Endothelial cell of umbilical vein (primary cell): ENCODE measurements around the gene RBMS2. TPM values are rescaled to one million over a fixed set of nuclear protein-coding genes. Genes with fewer than 3 reads are reported as not detected.
A peak's percentile ranks its signal among the peaks of the same experiment; 100 is the strongest.

Experiments
- BruUV-seq: library from RNA; stranded (reverse); fragments of 400-500 nt; replicated peaks from 2 replicates; lab custom pipeline; 2021; lab: Mats Ljungman, UMichigan
- CTCF ChIA-PET: fragments of 300-600, 350-600 bp; sonication (Branson Sonifier 250); formaldehyde crosslinking; loops from one replicate; lab custom pipeline; 2021; ENCODE audit warnings: antibody characterized with exemption, inconsistent platforms; lab: Charles Lee
- POLR2A ChIA-PET: fragments of 300-600, 350-600 bp; sonication (Branson Sonifier 250); formaldehyde crosslinking; loops from one replicate; lab custom pipeline; 2021; ENCODE audit warnings: antibody characterized with exemption, inconsistent platforms; lab: Charles Lee
- DNase-seq: peaks from one replicate; pipeline ENCODE4 v3.0.0-alpha.2; 2011; ENCODE audit warnings: low read depth, low spot score
- FAIRE-seq: peaks from 2 replicates; lab custom pipeline; 2011; peaks lifted over from hg19 to GRCh38; lab: Jason Lieb, UNC
- H2AFZ ChIP-seq: 2 replicates; pipeline ENCODE4 v1.6.0; 2012; ENCODE audit warnings: low read depth, low read length, control low read depth, inconsistent platforms
- H3K27ac ChIP-seq: 2 replicates; pipeline ENCODE4 v1.5.1; 2011; ENCODE audit warnings: low read depth, mild to moderate bottlenecking, control low read depth, low read length, moderate library complexity; ENCODE audit not compliant: insufficient read depth
- H3K27me3 ChIP-seq, 2 experiments: 2 replicates each; pipeline versions ENCODE4 v1.6.0 to v1.6.1; 2011; ENCODE audit warnings: low read length in 2 of 2, mixed read lengths in 1 of 2; ENCODE audit not compliant: control insufficient read depth in 2 of 2, insufficient read depth in 2 of 2
- H3K36me3 ChIP-seq, 2 experiments: 2 replicates in 1 of 2; 3 replicates in 1 of 2; pipeline ENCODE4 v1.5.1; 2011; ENCODE audit warnings: low read length in 2 of 2, mild to moderate bottlenecking in 1 of 2, moderate library complexity in 1 of 2; ENCODE audit not compliant: control insufficient read depth in 2 of 2, insufficient read depth in 2 of 2; ENCODE audit errors: extremely low read depth in 1 of 2
- H3K4me1 ChIP-seq: 3 replicates; pipeline ENCODE4 v1.5.1; 2011; ENCODE audit warnings: mild to moderate bottlenecking, low read length; ENCODE audit not compliant: control insufficient read depth, insufficient read depth; ENCODE audit errors: extremely low read depth
- H3K4me2 ChIP-seq: 2 replicates; pipeline ENCODE4 v1.6.1; 2011; ENCODE audit warnings: low read length, control low read depth, mixed read lengths; ENCODE audit not compliant: insufficient read depth
- H3K4me3 ChIP-seq, 3 experiments: fragments of 200-600 bp in 1 of 3; sonication (generic), shearing (Covaris generic) in 1 of 3; replicated peaks in 1 of 3; 2 replicates each; pipeline ENCODE4 v1.5.1; 2011 to 2016; ENCODE audit warnings: control low read depth in 3 of 3, low read length in 3 of 3, mild to moderate bottlenecking in 2 of 3, inconsistent platforms in 1 of 3, low read depth in 1 of 3, moderate library complexity in 1 of 3; ENCODE audit not compliant: insufficient read depth in 1 of 3
- H3K79me2 ChIP-seq: 2 replicates; pipeline ENCODE4 v1.6.0; 2012; ENCODE audit warnings: low read length, inconsistent platforms; ENCODE audit not compliant: control insufficient read depth, insufficient read depth
- H3K9ac ChIP-seq: replicated peaks from 2 replicates; pipeline ENCODE3; 2011; ENCODE audit warnings: low read length, control low read depth; ENCODE audit not compliant: insufficient read depth; ENCODE audit errors: extremely low read depth
- H3K9me1 ChIP-seq: replicated peaks from 3 replicates; pipeline ENCODE4 v1.6.0; 2011; ENCODE audit warnings: mild to moderate bottlenecking, low read length; ENCODE audit not compliant: control insufficient read depth, insufficient read depth; ENCODE audit errors: extremely low read depth
- H3K9me3 ChIP-seq: replicated peaks from 2 replicates; pipeline ENCODE4 v1.5.1; 2012; ENCODE audit warnings: low read length, inconsistent platforms; ENCODE audit not compliant: control insufficient read depth, insufficient read depth
- H4K20me1 ChIP-seq: replicated peaks from 2 replicates; pipeline ENCODE3; 2011; ENCODE audit warnings: mild to moderate bottlenecking, low read length; ENCODE audit not compliant: control insufficient read depth, insufficient read depth; ENCODE audit errors: extremely low read depth
- CTCF ChIP-seq, 2 donors: IDR thresholded peaks; 1 replicate in 1 of 2; 2 replicates in 1 of 2; pipeline ENCODE4 v1.5.1; 2011; ENCODE audit warnings: low read length in 2 of 2, mild to moderate bottlenecking in 2 of 2, moderate library complexity in 2 of 2, control low read depth in 1 of 2, inconsistent platforms in 1 of 2, low read depth in 1 of 2; ENCODE audit not compliant: insufficient read depth in 1 of 2; ENCODE audit errors: extremely low read depth in 1 of 2
- EZH2 ChIP-seq: IDR thresholded peaks from 2 replicates; pipeline ENCODE4 v1.6.1; 2012; ENCODE audit warnings: borderline replicate concordance, low read depth, mild to moderate bottlenecking, moderate library complexity, low read length, inconsistent platforms; ENCODE audit not compliant: severe bottlenecking
- FOS ChIP-seq: IDR thresholded peaks from 2 replicates; pipeline ENCODE4 v1.6.1; 2011; ENCODE audit warnings: mild to moderate bottlenecking, low read length, moderate library complexity, borderline replicate concordance; ENCODE audit not compliant: insufficient read depth
- GATA2 ChIP-seq: IDR thresholded peaks from 2 replicates; pipeline ENCODE4 v1.7.0; 2011; ENCODE audit warnings: low read depth, mild to moderate bottlenecking, moderate library complexity, mixed read lengths, low read length; ENCODE audit not compliant: insufficient read length, insufficient read depth
- JUN ChIP-seq: IDR thresholded peaks from 2 replicates; pipeline ENCODE4 v1.6.1; 2011; ENCODE audit warnings: borderline replicate concordance, low read depth; ENCODE audit not compliant: insufficient read length, insufficient read depth
- MAX ChIP-seq: IDR thresholded peaks from 2 replicates; pipeline ENCODE4 v1.6.1; 2011; ENCODE audit not compliant: insufficient read depth, insufficient read length
- MYC ChIP-seq: IDR thresholded peaks from one replicate; pipeline ENCODE4 v1.6.1; 2011; ENCODE audit warnings: mild to moderate bottlenecking, low read depth, low read length
- POLR2A ChIP-seq: IDR thresholded peaks from 2 replicates; pipeline ENCODE4 v1.6.1; 2012; ENCODE audit warnings: low read depth, mild to moderate bottlenecking, control low read depth, low read length
- POLR2AphosphoS5 ChIP-seq: IDR thresholded peaks from 2 replicates; pipeline ENCODE4 v1.6.1; 2012; ENCODE audit warnings: low read depth, mild to moderate bottlenecking, control low read depth, low read length, moderate library complexity; ENCODE audit not compliant: insufficient read depth
- dilution Hi-C: fragments of 300-500 bp; cut with MboI; formaldehyde crosslinking; loops from one replicate; pipeline ENCODE4 v1.15.0; 2019; ENCODE audit warnings: low sequenced_read_pairs; ENCODE audit not compliant: extremely low pct_ligation_motif_present
- intact Hi-C: fragments of 100-400 bp; cut with micrococcal nuclease; formaldehyde crosslinking; loops from one replicate; pipeline ENCODE4 v1.10.0; 2022
- polyA plus RNA-seq, 4 experiments: library from polyadenylated mRNA; depleted of rRNA in 3 of 4; stranded (reverse) in 3 of 4; unstranded in 1 of 4; fragments of >200 nt; gene quantifications; 2 replicates each; pipeline versions ENCODE4 v1.2.1 to v1.2.3, GENCODE V29; 2011 to 2012; ENCODE audit warnings: missing spikeins in 1 of 4
- total RNA-seq: library from RNA; stranded (reverse); gene quantifications from 2 replicates; pipeline ENCODE4 v1.2.3, GENCODE V29; 2021

Gene RBMS2
- total and polyA plus RNA-seq, 2 donors (not counting 3 experiments of a cell fraction or from before 2014, with no cell fraction given): 66.8 to 103 TPM

- no peaks in the 10 kb centered on the region for H3K9me1 ChIP-seq
- H2AFZ ChIP-seq: no peak overlapping the region
- H3K9me3 ChIP-seq: no peaks in the 10 kb centered on the region
- H3K27me3 ChIP-seq: no peaks in the 10 kb centered on the region
- DNase-seq (peak; percentile 50), FAIRE-seq (no peak)
- TF ChIP-seq MYC (no peak), MAX (no peak), POLR2AphosphoS5 (no peak), GATA2 (no peak)
- H3K4me2 ChIP-seq: no peak overlapping the region
- dilution Hi-C loops (no loop called here), intact Hi-C loops (loop anchor here (2.0 kb wide), 1 partner anchor 893 kb away; no protein-coding TSS in a partner anchor)
- H3K27ac ChIP-seq: no peak overlapping the region
- BruUV-seq: no TSS peak
- ChIA-PET POLR2A (no interaction called here), CTCF (no interaction called here)
- no peaks in the 10 kb centered on the region for H4K20me1 ChIP-seq
- no peak overlapping the region for H3K4me3 ChIP-seq
- H3K9ac ChIP-seq: no peak overlapping the region
- H3K4me1 ChIP-seq: peaks cover 46% of the 10 kb centered on the region
- no peaks in the 10 kb centered on the region for H3K36me3 ChIP-seq
- peaks cover 45% of the 10 kb centered on the region for H3K79me2 ChIP-seq
Observed at GRCh38 chr12:56631790-56632700, 110.4 kb downstream of the RBMS2 start.

GRCh38 chr12:56632701-56633467 is 111.3 kb downstream of the RBMS2 start:
- POLR2A ChIA-PET: no interaction called here
- Histone ChIP-seq H3K4me1 (peaks cover 49% of the 10 kb centered on the region), H3K36me3 (peaks cover 2 to 4% of the 10 kb centered on the region in 2 experiments), H4K20me1 (no peaks in the 10 kb centered on the region), H3K27me3 (no peaks in the 10 kb centered on the region), H2AFZ (no peak overlapping the region), H3K9ac (no peak overlapping the region), H3K4me3 (no peak overlapping the region), H3K27ac (no peak overlapping the region), H3K9me1 (no peaks in the 10 kb centered on the region), H3K4me2 (no peak overlapping the region), H3K9me3 (no peaks in the 10 kb centered on the region), H3K79me2 (peaks cover 37% of the 10 kb centered on the region)
- FAIRE-seq (no peak), DNase-seq (no peak)
- TF ChIP-seq POLR2A (no peak), FOS (no peak), CTCF (IDR thresholded peaks at IDR 0.05; ENCODE audit: extremely low read depth in 1 of 2, insufficient read depth in 1 of 2, low read depth in 1 of 2, low read length in 2 of 2) (no peak), MYC (no peak), EZH2 (no peak), MAX (no peak), JUN (no peak), POLR2AphosphoS5 (no peak), GATA2 (no peak)
- intact Hi-C loops (loop anchor here (2.0 kb wide), 1 partner anchor 894 kb away; no protein-coding TSS in a partner anchor), dilution Hi-C loops (no loop called here)
- BruUV-seq: no TSS peak
- CTCF ChIA-PET: no interaction called here
